Measurements from ENCODE around the gene ARHGDIG.

ARHGDIG gene

DNA sequence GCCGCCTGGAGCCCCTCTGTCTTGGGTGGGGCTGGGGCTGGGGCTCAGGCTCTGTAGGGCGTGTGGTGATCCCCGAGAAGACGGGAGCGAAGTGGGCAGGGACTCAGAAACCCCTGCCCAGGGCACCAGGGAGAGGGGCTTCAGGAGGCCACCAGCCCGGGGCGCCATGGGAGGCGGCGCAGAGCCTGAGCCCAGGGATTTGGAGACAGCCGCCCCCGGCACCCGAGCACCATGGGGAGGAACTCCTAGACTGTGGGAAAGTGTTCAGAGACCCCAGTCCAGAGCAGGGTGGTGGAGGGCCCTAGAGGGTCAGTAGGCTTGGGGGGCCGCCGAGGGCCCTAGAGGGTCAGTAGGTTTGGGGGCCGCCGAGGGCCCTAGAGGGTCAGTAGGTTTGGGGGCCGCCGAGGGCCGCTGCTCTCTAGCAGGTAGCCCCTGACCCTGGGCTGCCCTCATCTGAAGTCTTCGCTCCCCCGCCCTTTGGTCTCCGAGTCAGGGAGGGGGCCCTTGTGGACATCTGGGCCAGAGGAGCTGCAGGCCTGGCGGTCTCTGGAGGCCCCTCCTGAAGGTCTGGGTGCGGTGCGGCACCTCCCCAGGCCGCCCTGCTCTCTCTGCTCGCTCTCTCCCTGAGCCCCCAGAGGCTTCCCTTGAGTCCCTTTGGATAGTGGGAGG lies 734 bp downstream of the ARHGDIG start:
- DNase-seq (ENCODE audit: low read depth, low spot score) = no peak

DNA sequence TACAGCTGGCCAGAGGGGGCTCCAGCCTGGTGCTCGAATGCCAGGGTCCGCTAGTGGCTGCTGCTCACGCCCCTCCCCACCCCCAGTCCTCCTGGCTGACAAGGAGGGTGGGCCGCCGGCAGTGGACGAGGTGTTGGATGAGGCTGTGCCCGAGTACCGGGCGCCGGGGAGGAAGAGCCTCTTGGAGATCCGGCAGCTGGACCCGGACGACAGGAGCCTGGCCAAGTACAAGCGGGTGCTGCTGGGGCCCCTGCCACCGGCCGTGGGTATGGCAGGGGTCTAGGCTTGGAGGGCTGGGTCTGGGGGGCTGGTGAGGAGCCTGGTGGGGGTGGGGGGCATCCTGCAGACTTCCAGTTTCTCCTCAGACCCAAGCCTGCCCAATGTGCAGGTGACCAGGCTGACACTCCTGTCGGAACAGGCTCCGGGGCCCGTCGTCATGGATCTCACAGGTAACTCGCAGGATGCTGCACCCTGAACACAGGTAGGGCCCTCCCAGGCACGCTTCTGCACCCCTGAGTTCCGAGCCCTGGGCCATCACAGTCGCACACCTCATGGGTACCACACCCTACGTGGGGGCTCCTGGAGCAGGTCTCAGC lies 1.4 kb downstream of the ARHGDIG start:
- no peak for DNase-seq (ENCODE audit: low read depth, low spot score)

DNA sequence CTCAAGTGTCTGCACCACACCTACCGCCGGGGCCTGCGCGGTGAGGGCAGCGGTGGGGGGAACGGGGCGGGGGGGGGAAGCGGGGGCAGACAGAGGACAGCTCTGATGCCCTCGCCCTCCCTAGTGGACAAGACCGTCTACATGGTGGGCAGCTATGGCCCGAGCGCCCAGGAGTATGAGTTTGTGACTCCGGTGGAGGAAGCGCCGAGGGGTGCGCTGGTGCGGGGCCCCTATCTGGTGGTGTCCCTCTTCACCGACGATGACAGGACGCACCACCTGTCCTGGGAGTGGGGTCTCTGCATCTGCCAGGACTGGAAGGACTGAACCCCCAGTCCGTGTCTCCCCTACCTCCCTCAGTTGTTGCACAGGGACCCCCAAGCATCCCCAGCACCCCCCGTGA lies 2.1 kb downstream of the ARHGDIG start:
- no peak for DNase-seq (ENCODE audit: low read depth, low spot score)

DNA sequence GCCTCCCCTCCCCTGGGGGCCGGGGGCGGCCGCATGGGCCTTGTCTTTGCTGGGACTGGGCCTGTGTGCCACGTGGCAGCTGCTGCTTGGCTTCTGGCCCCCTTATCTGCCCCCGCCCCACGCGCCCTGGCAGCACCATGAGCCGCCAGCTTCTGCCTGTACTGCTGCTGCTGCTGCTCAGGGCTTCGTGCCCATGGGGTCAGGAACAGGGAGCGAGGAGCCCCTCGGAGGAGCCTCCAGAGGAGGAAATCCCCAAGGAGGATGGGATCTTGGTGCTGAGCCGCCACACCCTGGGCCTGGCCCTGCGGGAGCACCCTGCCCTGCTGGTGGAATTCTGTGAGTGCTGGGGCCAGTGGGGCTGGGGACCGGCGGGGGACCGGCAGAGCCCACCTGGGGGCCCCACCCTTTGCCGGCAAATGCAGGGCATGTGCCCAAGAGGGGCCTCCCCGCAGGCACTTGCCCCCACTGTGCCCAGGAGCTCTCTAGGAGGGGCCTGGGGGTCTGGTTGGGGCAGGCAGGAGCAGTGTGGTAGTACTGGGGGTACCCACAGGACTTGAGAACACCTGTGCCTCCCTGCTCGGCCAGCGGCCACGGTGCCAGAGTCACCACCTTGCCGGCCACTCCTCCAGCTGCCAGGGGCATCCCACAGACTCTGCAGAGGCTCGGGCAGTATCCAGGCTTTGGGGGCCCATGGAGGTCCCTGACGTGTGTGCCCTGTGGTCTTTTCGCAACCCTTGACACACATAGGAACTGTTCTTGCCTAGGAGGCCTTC lies 2.8 kb downstream of the ARHGDIG start, which contains the start of gene PDIA2:
PDIA2 (plus strand) TSS at position 132 of the 773 bp plus-strand sequence; CDS start at position 138, 6 bp downstream.
- DNase-seq (ENCODE audit: low read depth, low spot score) = no peak

DNA sequence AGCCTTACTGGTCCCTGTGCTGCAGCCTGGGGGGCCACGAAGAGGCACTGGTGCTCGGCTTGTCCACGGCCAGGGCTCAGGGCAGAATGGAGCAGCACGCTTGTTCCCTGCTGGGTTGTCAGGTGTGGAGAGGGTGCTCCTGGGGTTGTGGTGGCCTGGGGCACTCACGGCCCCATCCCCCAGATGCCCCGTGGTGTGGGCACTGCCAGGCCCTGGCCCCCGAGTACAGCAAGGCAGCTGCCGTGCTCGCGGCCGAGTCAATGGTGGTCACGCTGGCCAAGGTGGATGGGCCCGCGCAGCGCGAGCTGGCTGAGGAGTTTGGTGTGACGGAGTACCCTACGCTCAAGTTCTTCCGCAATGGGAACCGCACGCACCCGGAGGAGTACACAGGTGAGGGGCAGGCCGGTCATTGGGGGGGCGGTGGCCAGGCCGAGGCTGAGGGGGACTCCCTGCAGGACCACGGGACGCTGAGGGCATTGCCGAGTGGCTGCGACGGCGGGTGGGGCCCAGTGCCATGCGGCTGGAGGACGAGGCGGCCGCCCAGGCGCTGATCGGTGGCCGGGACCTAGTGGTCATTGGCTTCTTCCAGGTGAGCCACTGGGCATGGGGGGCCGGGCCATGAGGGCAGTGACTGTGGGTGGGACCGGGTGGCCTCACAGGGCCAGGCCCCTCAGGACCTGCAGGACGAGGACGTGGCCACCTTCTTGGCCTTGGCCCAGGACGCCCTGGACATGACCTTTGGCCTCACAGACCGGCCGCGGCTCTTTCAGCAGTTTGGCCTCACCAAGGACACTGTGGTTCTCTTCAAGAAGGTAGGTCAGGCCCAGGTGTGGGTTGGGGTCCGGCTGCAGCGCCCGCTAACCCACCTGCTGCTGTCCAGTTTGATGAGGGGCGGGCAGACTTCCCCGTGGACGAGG lies 4.1 kb downstream of the ARHGDIG start:
- no peak for DNase-seq (ENCODE audit: low read depth, low spot score)

DNA sequence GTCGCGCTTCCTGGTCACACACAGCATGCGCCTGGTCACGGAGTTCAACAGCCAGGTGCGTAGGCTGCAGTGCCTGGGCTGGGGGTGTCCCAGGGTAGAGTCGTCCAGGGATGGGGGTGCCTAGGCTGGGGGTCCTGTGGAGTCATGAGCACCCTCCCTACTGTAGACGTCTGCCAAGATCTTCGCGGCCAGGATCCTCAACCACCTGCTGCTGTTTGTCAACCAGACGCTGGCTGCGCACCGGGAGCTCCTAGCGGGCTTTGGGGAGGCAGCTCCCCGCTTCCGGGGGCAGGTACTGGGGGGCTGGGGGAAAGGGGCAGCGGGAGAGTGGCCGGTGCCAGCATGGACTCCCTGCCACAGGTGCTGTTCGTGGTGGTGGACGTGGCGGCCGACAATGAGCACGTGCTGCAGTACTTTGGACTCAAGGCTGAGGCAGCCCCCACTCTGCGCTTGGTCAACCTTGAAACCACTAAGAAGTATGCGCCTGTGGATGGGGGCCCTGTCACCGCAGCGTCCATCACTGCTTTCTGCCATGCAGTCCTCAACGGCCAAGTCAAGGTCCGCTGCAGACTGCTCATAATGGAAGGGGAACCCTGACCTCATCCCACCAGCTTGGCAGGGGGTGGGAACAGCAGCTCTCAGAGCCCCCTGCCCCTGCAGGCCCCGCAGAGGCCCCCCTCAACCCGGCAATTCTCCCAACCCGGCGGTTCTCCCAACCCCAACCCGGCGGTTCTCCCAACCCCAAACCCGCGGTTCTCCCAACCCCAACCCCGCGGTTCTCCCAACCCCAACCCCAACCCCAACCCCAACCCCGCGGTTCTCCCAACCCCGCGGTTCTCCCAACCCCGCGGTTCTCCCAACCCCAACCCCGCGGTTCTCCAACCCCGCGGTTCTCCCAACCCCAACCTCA lies 5.0 kb downstream of the ARHGDIG start:
- no peak for DNase-seq (ENCODE audit: low read depth, low spot score)

DNA sequence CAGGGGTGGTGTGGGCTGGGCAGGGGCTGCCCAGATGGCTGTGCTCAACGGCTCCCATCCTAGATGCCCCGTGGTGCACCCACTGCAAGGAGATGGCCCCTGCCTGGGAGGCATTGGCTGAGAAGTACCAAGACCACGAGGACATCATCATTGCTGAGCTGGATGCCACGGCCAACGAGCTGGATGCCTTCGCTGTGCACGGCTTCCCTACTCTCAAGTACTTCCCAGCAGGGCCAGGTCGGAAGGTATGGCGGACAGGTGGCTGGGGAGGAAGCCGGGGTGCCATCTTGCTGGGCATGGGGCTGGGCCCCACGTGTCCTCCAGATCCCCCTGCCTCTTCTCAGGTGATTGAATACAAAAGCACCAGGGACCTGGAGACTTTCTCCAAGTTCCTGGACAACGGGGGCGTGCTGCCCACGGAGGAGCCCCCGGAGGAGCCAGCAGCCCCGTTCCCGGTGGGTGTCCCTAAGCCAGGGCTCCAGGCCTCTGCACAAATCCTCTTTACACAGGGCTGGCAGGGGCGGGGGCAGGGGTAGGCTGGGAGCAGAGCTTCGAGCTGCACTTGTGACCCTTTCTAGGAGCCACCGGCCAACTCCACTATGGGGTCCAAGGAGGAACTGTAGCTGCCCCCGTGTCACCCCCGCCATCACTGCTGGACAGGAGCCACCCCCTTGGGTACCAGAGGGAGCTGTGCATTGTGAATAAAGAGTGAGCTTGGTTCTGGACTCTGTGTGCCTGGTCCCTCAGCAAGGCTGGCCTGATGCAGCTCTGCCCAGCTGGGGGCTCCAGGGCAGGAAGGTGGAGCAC lies 6.3 kb downstream of the ARHGDIG start:
- DNase-seq (ENCODE audit: low read depth, low spot score) = no peak

DNA sequence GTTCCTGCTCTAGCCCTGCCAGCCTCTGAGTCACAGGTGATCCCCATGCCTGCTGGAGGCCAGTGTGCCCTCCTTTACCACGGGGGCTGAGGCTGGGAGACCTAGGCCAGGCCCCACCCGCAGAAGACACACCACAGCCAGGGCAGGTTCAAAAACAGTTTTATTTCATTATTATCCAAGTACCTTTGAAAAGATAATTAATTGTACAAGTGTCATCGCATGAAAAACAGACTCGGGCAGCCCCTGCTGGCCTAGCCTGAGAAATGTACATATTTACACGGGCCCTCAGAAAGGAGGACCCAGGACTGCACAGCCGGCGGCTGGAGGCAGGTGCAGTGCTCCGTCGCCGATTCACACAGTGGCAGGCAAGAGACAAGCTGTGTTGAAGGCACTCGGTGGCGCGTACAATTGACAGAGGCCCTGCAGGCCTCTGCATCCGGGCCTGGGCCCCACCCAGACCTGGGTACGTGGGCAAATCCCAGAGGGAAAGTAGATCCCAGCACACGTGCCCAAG lies 7.0 kb downstream of the ARHGDIG start:
- DNase-seq (ENCODE audit: low read depth, low spot score) = no peak

DNA sequence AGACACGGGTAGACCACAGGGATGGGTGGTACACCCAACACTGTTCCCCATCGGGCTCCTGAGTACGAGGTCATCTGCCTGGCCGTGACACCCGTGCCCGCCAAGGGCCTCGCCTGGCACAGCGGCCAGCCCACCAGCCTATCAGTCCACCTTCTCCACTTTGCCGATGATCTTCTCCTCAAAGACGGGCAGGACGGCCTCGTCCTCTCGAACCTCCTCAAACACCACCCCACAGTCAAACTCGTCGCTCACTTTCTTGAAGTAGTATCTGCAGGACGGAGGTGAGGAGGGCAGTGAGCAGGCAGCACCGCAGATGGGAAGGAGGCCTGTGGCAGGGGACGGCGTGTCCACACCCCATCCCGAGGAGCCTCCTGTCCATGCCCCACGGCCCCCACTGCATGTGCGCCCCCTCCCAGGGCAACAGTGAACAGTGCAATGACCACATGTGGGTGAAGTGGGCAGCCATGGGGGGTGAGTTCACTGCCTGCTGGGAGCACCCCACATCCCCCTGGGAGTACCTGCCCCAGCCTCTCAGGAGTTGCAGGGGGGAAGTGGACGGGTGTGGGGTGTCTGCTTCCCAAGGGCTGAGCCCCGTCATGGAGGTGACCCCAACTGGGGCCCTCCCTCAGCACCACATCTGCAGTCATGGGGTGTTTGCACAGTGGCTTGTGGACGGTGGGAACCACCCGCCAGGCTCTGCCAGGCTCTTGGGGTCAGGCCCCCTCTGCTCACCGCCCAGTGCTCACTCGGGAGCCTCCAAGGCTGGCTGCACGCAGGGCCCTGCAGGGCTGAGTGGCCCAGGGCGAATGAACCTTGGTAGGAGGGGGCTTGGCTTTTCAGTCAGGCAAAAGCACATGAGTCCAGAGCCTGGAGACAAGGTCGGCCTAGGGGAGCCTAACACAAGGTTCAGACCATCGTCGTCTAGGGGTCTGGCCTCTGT lies 7.9 kb downstream of the ARHGDIG start:
- DNase-seq (ENCODE audit: low read depth, low spot score) = no peak

DNA sequence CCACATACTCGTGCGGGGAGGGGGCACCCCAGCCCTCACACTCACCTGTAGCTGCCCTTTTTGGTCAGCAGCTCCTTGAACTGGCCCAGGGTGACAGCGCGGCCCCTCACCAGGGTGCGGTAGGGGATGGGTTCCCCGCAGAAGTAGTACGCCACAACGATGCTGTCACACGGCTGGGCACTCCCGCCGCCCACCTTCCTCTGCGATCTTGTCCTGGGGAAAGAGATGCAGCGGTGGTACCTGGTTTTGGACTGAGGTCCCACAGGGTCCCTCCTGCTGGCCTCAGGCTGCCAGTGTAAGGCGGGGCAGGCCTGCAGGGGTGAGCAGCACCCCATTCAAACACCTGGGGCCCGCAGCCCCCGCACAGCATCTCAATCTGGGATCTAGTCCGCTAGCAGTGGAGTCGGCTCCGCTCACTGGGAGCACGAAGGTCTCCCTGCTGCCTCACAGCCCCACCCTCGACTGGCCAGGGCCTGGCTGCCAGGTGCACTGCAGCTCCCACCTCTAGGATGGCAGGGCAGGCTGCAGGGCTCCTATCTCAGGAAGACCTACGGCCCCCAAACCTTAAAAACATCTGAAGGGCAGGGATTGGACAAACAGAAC lies 9.1 kb downstream of the ARHGDIG start:
- DNase-seq (ENCODE audit: low read depth, low spot score) = no peak

DNA sequence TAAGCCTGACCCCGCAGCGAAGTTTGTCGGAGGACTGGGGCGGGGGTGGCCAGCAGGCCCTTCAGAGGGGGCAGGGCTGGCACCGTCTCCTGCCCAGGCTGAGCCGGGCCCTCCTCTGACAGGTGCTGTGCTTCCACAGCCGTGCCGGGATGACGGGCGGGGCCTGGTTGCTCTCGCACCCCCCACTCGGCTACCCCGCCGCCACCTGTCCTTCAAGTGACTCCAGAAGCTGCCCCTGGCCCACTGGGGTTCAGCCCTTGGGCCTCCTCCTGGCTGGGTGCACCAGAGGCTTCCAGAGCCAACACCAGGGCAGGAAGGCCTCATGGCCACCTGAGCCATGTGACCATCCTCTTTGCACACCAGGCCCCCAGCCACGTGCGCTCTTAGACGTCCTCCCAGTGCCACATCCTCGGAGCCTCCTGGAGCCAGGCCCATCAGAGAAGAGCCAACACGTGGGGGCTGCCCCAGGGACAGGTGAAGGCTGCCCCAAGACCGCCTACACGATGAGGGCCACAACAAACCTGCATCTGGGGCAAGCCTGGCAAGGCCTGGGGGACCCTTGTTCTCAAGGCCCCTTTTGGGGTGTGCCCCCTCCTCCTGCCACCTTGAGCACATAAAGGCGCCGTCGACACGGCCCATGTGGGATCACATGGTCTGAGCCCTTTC lies 9.8 kb downstream of the ARHGDIG start:
- no peak for DNase-seq (ENCODE audit: low read depth, low spot score)

DNA sequence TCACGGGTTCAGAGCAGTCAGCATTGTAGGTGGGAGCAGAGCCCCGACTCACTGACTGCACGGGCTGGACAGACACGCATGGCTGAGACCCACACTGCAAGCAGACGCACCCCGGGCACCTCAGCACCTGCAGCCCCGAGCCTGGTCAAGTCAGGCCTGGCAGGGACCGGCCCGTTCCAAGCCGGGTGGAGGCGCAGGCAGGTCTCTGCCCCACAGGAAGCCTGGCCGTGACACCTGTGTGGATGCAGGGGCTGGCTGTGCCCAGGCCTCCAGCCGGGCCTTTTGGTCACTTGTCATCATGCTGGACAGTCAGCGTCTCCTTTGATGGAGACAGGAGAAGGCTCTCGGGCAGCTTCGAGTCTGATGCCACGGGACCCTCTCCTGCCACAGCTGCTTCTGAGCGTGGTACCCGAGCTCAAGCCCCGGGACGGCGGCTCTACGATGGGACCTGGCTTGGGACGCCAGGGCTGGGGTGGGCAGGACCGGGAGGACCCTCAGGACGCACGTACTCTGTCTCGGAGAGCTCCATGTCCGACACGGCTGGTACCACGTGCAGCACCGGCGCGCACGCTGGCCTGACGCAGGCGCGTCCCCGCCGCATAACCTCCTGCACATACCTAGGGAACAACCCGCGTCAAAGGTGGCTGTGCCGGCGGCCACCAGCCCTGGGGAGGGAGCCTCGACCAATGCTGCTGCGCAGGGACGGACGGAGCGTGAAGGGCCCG lies 10.5 kb downstream of the ARHGDIG start:
- no peak for DNase-seq (ENCODE audit: low read depth, low spot score)

DNA sequence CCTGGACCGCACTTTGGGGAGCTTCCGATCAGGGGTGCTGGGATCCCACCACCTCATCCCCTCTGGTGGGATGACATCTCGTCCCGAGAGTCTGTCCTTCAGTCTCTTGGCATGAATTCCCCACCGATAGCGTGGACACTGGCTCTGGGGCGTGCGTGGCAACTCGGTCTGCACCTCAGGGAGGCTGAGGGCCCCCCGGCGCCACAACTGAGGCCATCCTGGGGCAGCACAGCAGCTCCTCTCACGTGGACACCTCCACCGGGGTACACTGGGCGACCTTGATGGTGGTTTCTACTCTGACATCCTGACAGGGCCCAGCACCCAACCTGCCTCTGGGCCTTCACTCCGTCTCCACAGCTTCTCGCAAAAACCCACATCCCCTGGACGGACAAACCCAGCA lies 11.1 kb downstream of the ARHGDIG start:
- no peak for DNase-seq (ENCODE audit: low read depth, low spot score)

DNA sequence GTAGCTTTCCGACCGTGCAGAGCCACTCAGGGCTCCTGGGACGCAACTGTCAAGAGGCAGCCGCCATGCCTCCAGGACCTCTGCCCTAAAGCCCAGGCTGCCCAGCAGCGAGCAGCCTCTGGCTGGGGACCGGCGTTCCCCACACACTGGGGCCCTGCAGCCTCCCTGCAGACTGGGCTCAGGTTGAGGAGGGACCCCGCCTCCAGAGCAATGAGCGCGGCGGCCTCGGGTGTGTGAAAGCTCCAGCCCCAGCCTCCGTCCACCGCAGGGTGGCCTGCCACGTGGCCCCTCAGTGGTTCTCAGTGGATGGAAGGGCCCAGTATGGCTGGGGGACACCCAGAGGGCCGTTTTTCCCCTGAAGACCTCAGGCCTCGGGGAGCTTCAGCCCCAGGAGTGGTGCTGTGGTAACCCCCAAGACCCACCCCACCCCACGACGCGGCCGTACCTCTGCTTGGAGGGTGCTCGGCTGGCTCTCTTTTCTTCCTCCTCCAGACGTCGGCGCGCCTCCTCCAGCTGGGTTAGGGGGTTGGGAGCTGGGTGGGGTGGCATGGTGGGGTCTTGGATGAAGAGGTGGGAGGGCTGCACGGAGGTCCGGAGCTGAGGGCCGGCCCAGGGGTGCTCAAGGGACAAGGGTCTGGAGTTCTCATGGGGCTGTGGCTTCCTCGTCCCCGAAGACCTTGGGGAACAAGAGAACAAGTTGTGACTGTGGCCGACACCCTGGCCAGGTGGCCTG lies 12.8 kb downstream of the ARHGDIG start:
- no peak for DNase-seq (ENCODE audit: low read depth, low spot score)

DNA sequence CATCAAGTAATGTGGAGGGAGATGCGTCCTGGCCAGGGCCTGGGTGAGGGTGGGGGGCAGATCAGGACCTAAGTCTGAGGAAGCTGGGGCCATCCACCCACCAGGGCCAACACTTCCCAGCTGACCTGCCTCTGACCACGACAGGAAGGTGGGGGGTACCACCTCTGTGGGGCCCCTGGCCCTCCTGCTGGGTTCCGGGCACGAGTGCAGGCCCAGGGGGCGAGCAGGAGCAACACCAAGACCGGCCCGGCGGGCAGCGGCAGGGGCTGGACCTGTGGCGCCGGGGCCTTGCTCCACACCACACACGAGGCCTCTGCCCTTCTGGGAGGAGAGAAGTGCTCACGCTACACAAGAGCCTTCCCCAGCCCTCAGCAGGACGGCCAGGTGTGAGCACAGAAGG lies 15.9 kb downstream of the ARHGDIG start:
- DNase-seq (ENCODE audit: low read depth, low spot score) = no peak

Data from activated CD4-positive, CD25-positive, alpha-beta regulatory T cell treated with anti-CD3 and anti-CD28 coated beads, Interleukin-2, amount 50 U/mL, for 16 hours (primary cell).